Progenitor cell of endocrine pancreas (in vitro differentiated cells): ENCODE measurements around the gene ST3GAL3. TPM values are rescaled to one million over a fixed set of nuclear protein-coding genes. Genes with fewer than 3 reads are reported as not detected.

Experiments used
- DNase-seq: peaks from one replicate; pipeline ENCODE4 v3.0.0; 2021; ENCODE audit warnings: low spot score; ENCODE audit not compliant: unreplicated experiment
- H3K27ac Mint-ChIP-seq: 2 replicates; pipeline ENCODE4 v1.8.0; 2021; ENCODE audit warnings: mild to moderate bottlenecking, moderate library complexity, mixed read lengths
- H3K27me3 Mint-ChIP-seq: 2 replicates; pipeline ENCODE4 v1.8.0; 2021; ENCODE audit warnings: mixed read lengths
- H3K36me3 Mint-ChIP-seq: 2 replicates; pipeline ENCODE4 v1.8.0; 2022; ENCODE audit warnings: mixed read lengths; ENCODE audit not compliant: insufficient read depth
- H3K4me1 Mint-ChIP-seq: 2 replicates; pipeline ENCODE4 v1.8.0; 2021; ENCODE audit warnings: low read depth, mixed read lengths
- H3K4me3 Mint-ChIP-seq: 2 replicates; pipeline ENCODE4 v1.8.0; 2021; ENCODE audit warnings: low read depth, mild to moderate bottlenecking, moderate library complexity, mixed read lengths
- H3K9me3 Mint-ChIP-seq: 2 replicates; pipeline ENCODE4 v1.8.0; 2021; ENCODE audit warnings: low read depth, mixed read lengths
- CTCF ChIP-seq: fragments of 200-600 bp; sonication (generic); IDR thresholded peaks from one replicate; pipeline ENCODE4 v1.5.0; 2021; ENCODE audit warnings: antibody characterized with exemption, mild to moderate bottlenecking; ENCODE audit not compliant: unreplicated experiment
- total RNA-seq: library from RNA; stranded (reverse); gene quantifications from 2 replicates; pipeline ENCODE4 v1.2.1, GENCODE V29; 2021

Gene ST3GAL3
- total RNA-seq, 1 donor from 2014 or later = 14.9 TPM

- Mint-ChIP-seq H3K27ac (no peak overlapping the region), H3K36me3 (no peaks in the 10 kb centered on the region)
- no peak for TF ChIP-seq CTCF
These were observed 205.3 kb downstream of the ST3GAL3 start for GRCh38 chr1:43912607-43913006.

GRCh38 chr1:43913051-43913501 lies 205.7 kb downstream of the ST3GAL3 start:
- no peaks in the 10 kb centered on the region for H3K36me3 Mint-ChIP-seq
- H3K4me1 Mint-ChIP-seq = no peaks in the 10 kb centered on the region
- no peak for DNase-seq
- no peaks in the 10 kb centered on the region for H3K9me3 Mint-ChIP-seq
- TF ChIP-seq CTCF = no peak
- no peak overlapping the region for H3K27ac Mint-ChIP-seq
- peaks cover 25% of the 10 kb centered on the region for H3K27me3 Mint-ChIP-seq
- no peak overlapping the region for H3K4me3 Mint-ChIP-seq

More at GRCh38 chr1:43912607-43913006, 205.3 kb downstream of the ST3GAL3 start:
- Mint-ChIP-seq H3K27me3 (peaks cover 28% of the 10 kb centered on the region), H3K4me1 (no peaks in the 10 kb centered on the region), H3K4me3 (no peak overlapping the region), H3K9me3 (no peaks in the 10 kb centered on the region)
- no peak for DNase-seq

GRCh38 chr1:43913666-43914360 lies 206.5 kb downstream of the ST3GAL3 start:
- Mint-ChIP-seq H3K27ac (no peak overlapping the region), H3K27me3 (peaks cover 25% of the 10 kb centered on the region), H3K9me3 (no peaks in the 10 kb centered on the region), H3K4me3 (no peak overlapping the region), H3K4me1 (no peaks in the 10 kb centered on the region), H3K36me3 (no peaks in the 10 kb centered on the region)
- no peak for TF ChIP-seq CTCF
- no peak for DNase-seq

- Mint-ChIP-seq H3K27ac (no peak overlapping the region), H3K36me3 (no peaks in the 10 kb centered on the region), H3K4me3 (no peak overlapping the region), H3K27me3 (peaks cover 25% of the 10 kb centered on the region), H3K4me1 (no peaks in the 10 kb centered on the region), H3K9me3 (no peaks in the 10 kb centered on the region)
- no peak for TF ChIP-seq CTCF
- no peak for DNase-seq
These were observed 207.5 kb downstream of the ST3GAL3 start for GRCh38 chr1:43914576-43915525.

GRCh38 chr1:43919906-43920305 lies 212.6 kb downstream of the ST3GAL3 start:
- H3K4me1 Mint-ChIP-seq = no peaks in the 10 kb centered on the region
- H3K9me3 Mint-ChIP-seq = no peaks in the 10 kb centered on the region
- TF ChIP-seq CTCF = no peak
- no peak overlapping the region for H3K4me3 Mint-ChIP-seq
- peaks cover 8% of the 10 kb centered on the region for H3K27me3 Mint-ChIP-seq
- H3K36me3 Mint-ChIP-seq = no peaks in the 10 kb centered on the region
- no peak for DNase-seq
- no peak overlapping the region for H3K27ac Mint-ChIP-seq
